NCI-H510A (cell line): ENCODE results near the gene HIF3A.
A peak's percentile ranks its signal among the peaks of the same experiment; 100 is the strongest.
"Not testable (repeated sequence)": the region's sequence is repeated elsewhere in the genome, so short reads cannot be mapped to it uniquely, and the experiment has no call there.

Experiments
- DNase-seq: peaks from one replicate; lab custom pipeline; 2025; lab: John Stamatoyannopoulos, UW

Gene HIF3A

GRCh38 chr19:46294494-46294893 is 2.3 kb upstream of the HIF3A start:
- no peak for DNase-seq

- no peak for DNase-seq
Measured at GRCh38 chr19:46295401-46296201, 1.2 kb upstream of the HIF3A start.

- no peak for DNase-seq
Measured at GRCh38 chr19:46296202-46296480, 701 bp upstream of the HIF3A start.

- DNase-seq: no peak
Measured at GRCh38 chr19:46297700-46298478, 1.0 kb downstream of the HIF3A start.

- DNase-seq: no peak
Measured at GRCh38 chr19:46298479-46299003, 1.7 kb downstream of the HIF3A start.

GRCh38 chr19:46299004-46299509 is 2.2 kb downstream of the HIF3A start:
- peak; percentile 93 for DNase-seq

- no peak for DNase-seq
Measured at GRCh38 chr19:46299695-46300094, 2.9 kb downstream of the HIF3A start.

- DNase-seq: no peak
Measured at GRCh38 chr19:46303322-46303690, 6.5 kb downstream of the HIF3A start.

GRCh38 chr19:46303691-46304397 is 7.0 kb downstream of the HIF3A start:
- no peak for DNase-seq

- no peak for DNase-seq
Measured at GRCh38 chr19:46306501-46306900, 9.7 kb downstream of the HIF3A start.

- DNase-seq: no peak
Measured at GRCh38 chr19:46308510-46308909, 11.7 kb downstream of the HIF3A start.

- no peak for DNase-seq
Measured at GRCh38 chr19:46309056-46309455, 12.2 kb downstream of the HIF3A start.

- DNase-seq: no peak
Measured at GRCh38 chr19:46311444-46311843, 14.6 kb downstream of the HIF3A start.

GRCh38 chr19:46313540-46314469 is 17.0 kb downstream of the HIF3A start:
- DNase-seq: not testable (repeated sequence)

- DNase-seq: no peak
Measured at GRCh38 chr19:46317339-46317738, 20.5 kb downstream of the HIF3A start.

- DNase-seq: no peak
Measured at GRCh38 chr19:46319613-46320012, 22.8 kb downstream of the HIF3A start.

GRCh38 chr19:46320559-46320958 is 23.7 kb downstream of the HIF3A start:
- no peak for DNase-seq

- DNase-seq: no peak
Measured at GRCh38 chr19:46321653-46322052, 24.8 kb downstream of the HIF3A start.

- not testable (repeated sequence) for DNase-seq
Measured at GRCh38 chr19:46323227-46323626, 26.4 kb downstream of the HIF3A start.

- no peak for DNase-seq
Measured at GRCh38 chr19:46324277-46324676, 27.4 kb downstream of the HIF3A start.

- DNase-seq: no peak
Measured at GRCh38 chr19:46326608-46327007, 29.8 kb downstream of the HIF3A start.
